GM23338 (cell line): ENCODE data around the gene KRT33B. TPM values are rescaled to one million over a fixed set of nuclear protein-coding genes. Genes with fewer than 3 reads are reported as not detected.

Source experiments
- ATAC-seq: fragments of 200-7000 bp; cut with Tn5 transposase; 3 replicates; pipeline ENCODE4 v1.9.1; 2020
- DNase-seq: peaks from one replicate; pipeline ENCODE4 v3.0.0-alpha.2; 2015; ENCODE audit warnings: low spot score
- H2AFZ ChIP-seq: fragments of 200-600 bp; sonication (generic); 2 replicates; pipeline ENCODE4 v1.8.0; 2016; ENCODE audit warnings: antibody characterized with exemption, mild to moderate bottlenecking, moderate library complexity
- H3F3A ChIP-seq: fragments of 200-600 bp; sonication (generic); replicated peaks from 2 replicates; pipeline ENCODE4 v1.8.0; 2017; ENCODE audit warnings: antibody characterized with exemption, mixed run types, low read depth
- H3K27ac ChIP-seq: fragments of 200-600 bp; sonication (generic); 2 replicates; pipeline ENCODE4 v1.6.1; 2016; ENCODE audit warnings: low read depth
- H3K27me3 ChIP-seq: fragments of 200-600 bp; sonication (generic); 2 replicates; pipeline ENCODE4 v1.8.0; 2016; ENCODE audit warnings: mild to moderate bottlenecking, mixed run types, moderate library complexity; ENCODE audit not compliant: insufficient read depth
- H3K36me3 ChIP-seq: fragments of 200-600 bp; sonication (generic); 2 replicates; pipeline ENCODE4 v1.8.0; 2016; ENCODE audit warnings: mild to moderate bottlenecking; ENCODE audit not compliant: insufficient read depth
- H3K4me1 ChIP-seq: fragments of 200-600 bp; sonication (generic); 2 replicates; pipeline ENCODE4 v1.8.0; 2016; ENCODE audit warnings: mild to moderate bottlenecking, moderate library complexity; ENCODE audit not compliant: insufficient read depth
- H3K4me2 ChIP-seq: fragments of 200-600 bp; sonication (generic); 2 replicates; pipeline ENCODE4 v1.7.1; 2017; ENCODE audit warnings: mixed run types
- H3K4me3 ChIP-seq: fragments of 200-600 bp; sonication (generic); 2 replicates; pipeline ENCODE4 v1.6.1; 2016; ENCODE audit warnings: mixed run types
- H3K79me2 ChIP-seq: fragments of 200-600 bp; sonication (generic); replicated peaks from 2 replicates; pipeline ENCODE4 v1.8.0; 2017; ENCODE audit warnings: mild to moderate bottlenecking; ENCODE audit not compliant: insufficient read depth
- H3K9me2 ChIP-seq: fragments of 200-600 bp; sonication (generic); 2 replicates; pipeline ENCODE4 v1.8.0; 2017; ENCODE audit not compliant: insufficient read depth
- H4K20me1 ChIP-seq: fragments of 200-600 bp; sonication (generic); replicated peaks from 2 replicates; pipeline ENCODE4 v1.8.0; 2017; ENCODE audit warnings: mild to moderate bottlenecking; ENCODE audit not compliant: insufficient read depth
- H3K27ac Mint-ChIP-seq: 2 replicates; pipeline ENCODE4 v1.8.0; 2020; ENCODE audit warnings: inconsistent platforms, mild to moderate bottlenecking, moderate library complexity, mixed read lengths
- H3K27me3 Mint-ChIP-seq: 3 replicates; pipeline ENCODE4 v1.8.0; 2022; ENCODE audit warnings: low read depth, mild to moderate bottlenecking, moderate library complexity, mixed read lengths, inconsistent platforms; ENCODE audit not compliant: insufficient read depth, poor library complexity
- H3K36me3 Mint-ChIP-seq: 3 replicates; pipeline ENCODE4 v1.8.0; 2021; ENCODE audit warnings: low read depth, mild to moderate bottlenecking, inconsistent platforms, moderate library complexity, mixed read lengths
- H3K4me1 Mint-ChIP-seq: 3 replicates; pipeline ENCODE4 v1.8.0; 2020; ENCODE audit warnings: mild to moderate bottlenecking, inconsistent platforms, mixed read lengths
- H3K4me3 Mint-ChIP-seq: 3 replicates; pipeline ENCODE4 v1.8.0; 2021; ENCODE audit warnings: moderate library complexity, mild to moderate bottlenecking, inconsistent platforms, mixed read lengths
- H3K9me3 Mint-ChIP-seq: 3 replicates; pipeline ENCODE4 v1.8.0; 2020; ENCODE audit warnings: moderate library complexity, mild to moderate bottlenecking, inconsistent platforms, mixed read lengths
- NANOG ChIP-seq: IDR thresholded peaks from 2 replicates; pipeline ENCODE4 v1.6.1; 2016; ENCODE audit warnings: antibody characterized with exemption, borderline replicate concordance
- ZNF462 ChIP-seq: fragments of 250-450 bp; sonication (Bioruptor Pico); IDR thresholded peaks from 2 replicates; pipeline ENCODE4 v1.5.0; 2020; ENCODE audit warnings: mild to moderate bottlenecking, moderate library complexity
- polyA plus RNA-seq: library from polyadenylated mRNA; unstranded; fragments of >200 nt; fragmentation: Nextera tagmentation; extraction: Ambion mirVana; gene quantifications from 2 replicates; pipeline ENCODE4 v1.2.1, GENCODE V29; 2016
- total RNA-seq: library from RNA; depleted of rRNA; stranded (reverse); fragments of >200 nt; shearing (Covaris generic); gene quantifications from 2 replicates; pipeline ENCODE4 v1.2.3, GENCODE V29; 2014
- TF ChIP-seq, protein P1 (sequence below): IDR thresholded peaks from one replicate; pipeline ENCODE4 v1.6.1; 2018; ENCODE audit warnings: antibody characterized with exemption; ENCODE audit not compliant: unreplicated experiment
- TF ChIP-seq, protein P2 (sequence below): IDR thresholded peaks from 2 replicates; pipeline ENCODE4 v1.6.1; 2016; ENCODE audit warnings: antibody characterized with exemption

Gene KRT33B
- total and polyA plus RNA-seq, 2 experiments from 2014 or later, result not detected

GRCh38 chr17:41327411-41328120 is 42.0 kb downstream of the KRT33B start (continued):
- TF ChIP-seq, protein P1, sequence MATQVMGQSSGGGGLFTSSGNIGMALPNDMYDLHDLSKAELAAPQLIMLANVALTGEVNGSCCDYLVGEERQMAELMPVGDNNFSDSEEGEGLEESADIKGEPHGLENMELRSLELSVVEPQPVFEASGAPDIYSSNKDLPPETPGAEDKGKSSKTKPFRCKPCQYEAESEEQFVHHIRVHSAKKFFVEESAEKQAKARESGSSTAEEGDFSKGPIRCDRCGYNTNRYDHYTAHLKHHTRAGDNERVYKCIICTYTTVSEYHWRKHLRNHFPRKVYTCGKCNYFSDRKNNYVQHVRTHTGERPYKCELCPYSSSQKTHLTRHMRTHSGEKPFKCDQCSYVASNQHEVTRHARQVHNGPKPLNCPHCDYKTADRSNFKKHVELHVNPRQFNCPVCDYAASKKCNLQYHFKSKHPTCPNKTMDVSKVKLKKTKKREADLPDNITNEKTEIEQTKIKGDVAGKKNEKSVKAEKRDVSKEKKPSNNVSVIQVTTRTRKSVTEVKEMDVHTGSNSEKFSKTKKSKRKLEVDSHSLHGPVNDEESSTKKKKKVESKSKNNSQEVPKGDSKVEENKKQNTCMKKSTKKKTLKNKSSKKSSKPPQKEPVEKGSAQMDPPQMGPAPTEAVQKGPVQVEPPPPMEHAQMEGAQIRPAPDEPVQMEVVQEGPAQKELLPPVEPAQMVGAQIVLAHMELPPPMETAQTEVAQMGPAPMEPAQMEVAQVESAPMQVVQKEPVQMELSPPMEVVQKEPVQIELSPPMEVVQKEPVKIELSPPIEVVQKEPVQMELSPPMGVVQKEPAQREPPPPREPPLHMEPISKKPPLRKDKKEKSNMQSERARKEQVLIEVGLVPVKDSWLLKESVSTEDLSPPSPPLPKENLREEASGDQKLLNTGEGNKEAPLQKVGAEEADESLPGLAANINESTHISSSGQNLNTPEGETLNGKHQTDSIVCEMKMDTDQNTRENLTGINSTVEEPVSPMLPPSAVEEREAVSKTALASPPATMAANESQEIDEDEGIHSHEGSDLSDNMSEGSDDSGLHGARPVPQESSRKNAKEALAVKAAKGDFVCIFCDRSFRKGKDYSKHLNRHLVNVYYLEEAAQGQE, result no peak

DNA sequence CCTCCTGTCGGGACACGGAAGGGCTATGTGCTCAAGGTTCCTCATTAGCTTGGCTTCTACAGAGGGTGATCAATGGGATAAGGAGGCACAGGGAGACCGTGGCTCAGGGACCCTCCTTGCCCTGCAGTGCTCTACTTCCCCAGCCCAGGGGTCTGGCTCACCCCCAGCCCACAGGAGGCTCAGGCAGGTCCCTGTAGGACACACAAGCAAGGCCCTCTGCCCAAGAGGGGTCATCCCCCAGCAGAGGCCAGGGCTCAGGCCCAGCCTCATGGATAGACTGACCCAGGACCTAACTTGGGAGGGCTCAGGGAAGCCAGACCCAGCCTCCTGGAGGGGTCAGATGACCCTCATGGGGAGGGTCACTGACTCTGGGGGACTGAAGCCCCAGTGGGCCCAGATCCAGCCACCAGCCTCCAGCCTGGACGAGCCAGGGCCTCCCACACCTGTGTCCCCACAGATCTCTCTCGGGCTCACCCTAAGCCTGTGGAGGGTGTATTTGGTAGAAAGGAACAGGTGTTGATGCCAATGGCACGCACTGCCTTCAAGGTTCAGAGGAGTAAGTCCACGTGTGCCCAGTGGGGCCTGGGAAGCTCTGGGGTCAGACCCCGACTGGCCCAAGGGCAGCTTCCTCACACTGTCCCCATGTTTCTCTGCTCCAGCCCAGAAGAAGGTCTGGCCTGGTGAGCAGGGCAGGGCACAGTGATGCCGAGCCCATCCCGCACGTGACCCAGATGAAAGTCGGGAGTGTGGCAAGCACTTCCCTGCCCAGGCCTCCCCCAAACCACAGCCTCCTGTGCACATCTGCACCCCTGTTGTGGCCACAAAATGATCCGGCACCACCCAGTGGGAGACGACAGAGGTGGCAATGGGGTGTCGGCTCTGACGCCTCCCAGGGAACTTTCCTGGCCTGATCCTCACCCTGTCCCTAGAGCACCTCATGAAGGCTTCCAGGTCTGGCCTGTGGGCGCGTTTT is 43.2 kb downstream of the KRT33B start:
- no peaks in the 10 kb centered on the region for H3F3A ChIP-seq
- no peaks in the 10 kb centered on the region for H3K9me2 ChIP-seq
- H3K27me3 ChIP-seq, result no peaks in the 10 kb centered on the region
- no peak overlapping the region for H3K27ac ChIP-seq
- H4K20me1 ChIP-seq, result no peaks in the 10 kb centered on the region
- DNase-seq (no peak), ATAC-seq (no peak)
- H3K4me3 ChIP-seq, result no peak overlapping the region
- no peaks in the 10 kb centered on the region for H3K36me3 ChIP-seq
- H3K79me2 ChIP-seq, result no peaks in the 10 kb centered on the region
- no peaks in the 10 kb centered on the region for H3K4me1 ChIP-seq
- Mint-ChIP-seq H3K4me1 (no peaks in the 10 kb centered on the region; the same call in 2 of the 3 replicates), H3K36me3 (no peaks in the 10 kb centered on the region), H3K27me3 (peaks cover 11% of the 10 kb centered on the region), H3K4me3 (no peak overlapping the region), H3K9me3 (no peaks in the 10 kb centered on the region; the same call in 2 of the 3 replicates), H3K27ac (no peak overlapping the region)
- H3K4me2 ChIP-seq, result no peak overlapping the region
- no peak overlapping the region for H2AFZ ChIP-seq
- TF ChIP-seq, protein P2, sequence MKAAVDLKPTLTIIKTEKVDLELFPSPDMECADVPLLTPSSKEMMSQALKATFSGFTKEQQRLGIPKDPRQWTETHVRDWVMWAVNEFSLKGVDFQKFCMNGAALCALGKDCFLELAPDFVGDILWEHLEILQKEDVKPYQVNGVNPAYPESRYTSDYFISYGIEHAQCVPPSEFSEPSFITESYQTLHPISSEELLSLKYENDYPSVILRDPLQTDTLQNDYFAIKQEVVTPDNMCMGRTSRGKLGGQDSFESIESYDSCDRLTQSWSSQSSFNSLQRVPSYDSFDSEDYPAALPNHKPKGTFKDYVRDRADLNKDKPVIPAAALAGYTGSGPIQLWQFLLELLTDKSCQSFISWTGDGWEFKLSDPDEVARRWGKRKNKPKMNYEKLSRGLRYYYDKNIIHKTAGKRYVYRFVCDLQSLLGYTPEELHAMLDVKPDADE, result no peak
- no peak for TF ChIP-seq NANOG

GRCh38 chr17:41325611-41326010 is 44.0 kb downstream of the KRT33B start:
- H3K4me3 Mint-ChIP-seq, result no peak overlapping the region
- Histone ChIP-seq H3K27me3 (no peaks in the 10 kb centered on the region), H3K4me1 (no peaks in the 10 kb centered on the region), H2AFZ (no peak overlapping the region), H3K27ac (no peak overlapping the region), H3K79me2 (no peaks in the 10 kb centered on the region), H3F3A (no peaks in the 10 kb centered on the region), H3K36me3 (no peaks in the 10 kb centered on the region), H3K4me3 (no peak overlapping the region), H3K4me2 (no peak overlapping the region), H3K9me2 (no peaks in the 10 kb centered on the region), H4K20me1 (no peaks in the 10 kb centered on the region)
- DNase-seq, result no peak
- no peaks in the 10 kb centered on the region; the same call in 2 of the 3 replicates for H3K4me1 Mint-ChIP-seq
- H3K36me3 Mint-ChIP-seq, result no peaks in the 10 kb centered on the region
- no peaks in the 10 kb centered on the region; the same call in 2 of the 3 replicates for H3K9me3 Mint-ChIP-seq
- ATAC-seq, result no peak
- no peak overlapping the region for H3K27ac Mint-ChIP-seq
- peaks cover 11% of the 10 kb centered on the region for H3K27me3 Mint-ChIP-seq
- TF ChIP-seq ZNF462 (CRISPR knock-in tag), result no peak
- TF ChIP-seq, protein P2, result no peak
